ENCODE measurements around the gene INPP4B. TPM values are rescaled to one million over a fixed set of nuclear protein-coding genes. Genes with fewer than 3 reads are reported as not detected.
A peak's percentile ranks its signal among the peaks of the same experiment; 100 is the strongest.

Gene INPP4B
- total and polyA plus RNA-seq, 3 experiments from 2014 or later: 50.3 to 52.6 (median 52.6) TPM

GRCh38 chr4:142554412-142554811, 291.7 kb downstream of the INPP4B start:
- Mint-ChIP-seq H3K27me3 (peaks cover 0 to 2% of the 10 kb centered on the region in 2 donors), H3K9me3 (no peaks in the 10 kb centered on the region), H3K4me1 (peaks cover 5 to 29% (median 12%) of the 10 kb centered on the region in 3 donors), H3K36me3 (peaks cover 0 to 5% (median 0%) of the 10 kb centered on the region in 3 donors), H3K4me3 (no peak overlapping the region), H3K27ac (no peak overlapping the region)
- Histone ChIP-seq H3K36me3 (ENCODE audit: insufficient read depth, low read length) (no peaks in the 10 kb centered on the region), H3K4me1 (ENCODE audit: insufficient read depth, low read length) (peaks cover 58% of the 10 kb centered on the region), H3K9me3 (ENCODE audit: low read length) (no peaks in the 10 kb centered on the region), H3K27me3 (ENCODE audit: insufficient read depth, low read length, poor library complexity, severe bottlenecking) (no peaks in the 10 kb centered on the region), H3K27ac (ENCODE audit: low read depth, low read length) (no peak overlapping the region), H3K4me3 (ENCODE audit: low read length) (no peak overlapping the region)
- ChIA-PET CTCF (no interaction called here), POLR2A (no interaction called here)
- DNase-seq: no peak

- no peaks in the 10 kb centered on the region for H3K9me3 Mint-ChIP-seq
- H3K27ac ChIP-seq (ENCODE audit: low read depth, low read length): no peak overlapping the region
- no peaks in the 10 kb centered on the region for H3K36me3 ChIP-seq (ENCODE audit: insufficient read depth, low read length)
- H3K9me3 ChIP-seq (ENCODE audit: low read length): no peaks in the 10 kb centered on the region
- no peak for DNase-seq
- no peak overlapping the region for H3K4me3 Mint-ChIP-seq
- POLR2A ChIA-PET: no interaction called here
- H3K4me3 ChIP-seq (ENCODE audit: low read length): no peak overlapping the region
- H3K4me1 ChIP-seq (ENCODE audit: insufficient read depth, low read length): peaks cover 50% of the 10 kb centered on the region
- no peaks in the 10 kb centered on the region for H3K27me3 Mint-ChIP-seq
- CTCF ChIA-PET: interaction anchor here (1.2 kb wide), 1 partner anchor 60 kb away, joined by 4 read pairs; no protein-coding TSS in a partner anchor
- H3K4me1 Mint-ChIP-seq: peaks cover 5 to 22% (median 16%) of the 10 kb centered on the region in 3 donors
- no peaks in the 10 kb centered on the region for H3K27me3 ChIP-seq (ENCODE audit: insufficient read depth, low read length, poor library complexity, severe bottlenecking)
- H3K36me3 Mint-ChIP-seq: peaks cover 0 to 5% (median 0%) of the 10 kb centered on the region in 3 donors
- no peak overlapping the region for H3K27ac Mint-ChIP-seq
Measured at GRCh38 chr4:142551517-142552305, 294.4 kb downstream of the INPP4B start.

GRCh38 chr4:142550965-142551364, 295.1 kb downstream of the INPP4B start:
- CTCF ChIA-PET: no interaction called here

GRCh38 chr4:142549726-142550463, 296.2 kb downstream of the INPP4B start:
- Histone ChIP-seq H3K4me3 (ENCODE audit: low read length) (no peak overlapping the region), H3K36me3 (ENCODE audit: insufficient read depth, low read length) (no peaks in the 10 kb centered on the region), H3K4me1 (ENCODE audit: insufficient read depth, low read length) (peaks cover 42% of the 10 kb centered on the region), H3K27me3 (ENCODE audit: insufficient read depth, low read length, poor library complexity, severe bottlenecking) (no peaks in the 10 kb centered on the region), H3K9me3 (ENCODE audit: low read length) (no peaks in the 10 kb centered on the region), H3K27ac (ENCODE audit: low read depth, low read length) (no peak overlapping the region)
- ChIA-PET CTCF (no interaction called here), POLR2A (no interaction called here)
- Mint-ChIP-seq H3K4me3 (no peak overlapping the region), H3K27ac (peak overlapping the region in 1 of 8 donors; percentile 41), H3K4me1 (peaks cover 5 to 16% (median 14%) of the 10 kb centered on the region in 3 donors), H3K27me3 (no peaks in the 10 kb centered on the region), H3K36me3 (peaks cover 0 to 5% (median 3%) of the 10 kb centered on the region in 3 donors), H3K9me3 (no peaks in the 10 kb centered on the region)
- no peak for DNase-seq

More at GRCh38 chr4:142550965-142551364, 295.1 kb downstream of the INPP4B start:
- Histone ChIP-seq H3K27ac (ENCODE audit: low read depth, low read length) (no peak overlapping the region), H3K4me3 (ENCODE audit: low read length) (no peak overlapping the region), H3K27me3 (ENCODE audit: insufficient read depth, low read length, poor library complexity, severe bottlenecking) (no peaks in the 10 kb centered on the region), H3K4me1 (ENCODE audit: insufficient read depth, low read length) (peaks cover 44% of the 10 kb centered on the region), H3K9me3 (ENCODE audit: low read length) (no peaks in the 10 kb centered on the region), H3K36me3 (ENCODE audit: insufficient read depth, low read length) (no peaks in the 10 kb centered on the region)
- Mint-ChIP-seq H3K4me3 (no peak overlapping the region), H3K27ac (no peak overlapping the region), H3K4me1 (peaks cover 5 to 16% (median 16%) of the 10 kb centered on the region in 3 donors), H3K9me3 (no peaks in the 10 kb centered on the region), H3K36me3 (peaks cover 0 to 5% (median 2%) of the 10 kb centered on the region in 3 donors), H3K27me3 (no peaks in the 10 kb centered on the region)
- no peak for DNase-seq
- POLR2A ChIA-PET: no interaction called here

GRCh38 chr4:142549248-142549647, 296.9 kb downstream of the INPP4B start:
- Histone ChIP-seq H3K4me1 (ENCODE audit: insufficient read depth, low read length) (peaks cover 42% of the 10 kb centered on the region), H3K27ac (ENCODE audit: low read depth, low read length) (no peak overlapping the region), H3K4me3 (ENCODE audit: low read length) (no peak overlapping the region), H3K27me3 (ENCODE audit: insufficient read depth, low read length, poor library complexity, severe bottlenecking) (no peaks in the 10 kb centered on the region), H3K9me3 (ENCODE audit: low read length) (no peaks in the 10 kb centered on the region), H3K36me3 (ENCODE audit: insufficient read depth, low read length) (no peaks in the 10 kb centered on the region)
- Mint-ChIP-seq H3K27me3 (no peaks in the 10 kb centered on the region), H3K36me3 (peaks cover 0 to 3% (median 2%) of the 10 kb centered on the region in 3 donors), H3K27ac (no peak overlapping the region), H3K4me1 (peaks cover 5 to 16% (median 14%) of the 10 kb centered on the region in 3 donors), H3K4me3 (no peak overlapping the region), H3K9me3 (no peaks in the 10 kb centered on the region)
- DNase-seq: no peak
- ChIA-PET POLR2A (no interaction called here), CTCF (no interaction called here)

- Histone ChIP-seq H3K4me3 (ENCODE audit: low read length) (no peak overlapping the region), H3K4me1 (ENCODE audit: insufficient read depth, low read length) (peaks cover 46% of the 10 kb centered on the region), H3K27ac (ENCODE audit: low read depth, low read length) (no peak overlapping the region), H3K27me3 (ENCODE audit: insufficient read depth, low read length, poor library complexity, severe bottlenecking) (no peaks in the 10 kb centered on the region), H3K9me3 (ENCODE audit: low read length) (no peaks in the 10 kb centered on the region), H3K36me3 (ENCODE audit: insufficient read depth, low read length) (no peaks in the 10 kb centered on the region)
- no peaks in the 10 kb centered on the region for H3K9me3 Mint-ChIP-seq
- peaks cover 5 to 19% (median 16%) of the 10 kb centered on the region in 3 donors for H3K4me1 Mint-ChIP-seq
- H3K27me3 Mint-ChIP-seq: no peaks in the 10 kb centered on the region
- H3K4me3 Mint-ChIP-seq: no peak overlapping the region
- DNase-seq: no peak
- H3K27ac Mint-ChIP-seq: no peak overlapping the region
- peaks cover 0 to 3% (median 0%) of the 10 kb centered on the region in 3 donors for H3K36me3 Mint-ChIP-seq
- ChIA-PET POLR2A (no interaction called here), CTCF (no interaction called here)
Measured at GRCh38 chr4:142548491-142548890, 297.6 kb downstream of the INPP4B start.

GRCh38 chr4:142547974-142548373, 298.1 kb downstream of the INPP4B start:
- Mint-ChIP-seq H3K27ac (no peak overlapping the region), H3K9me3 (no peaks in the 10 kb centered on the region), H3K36me3 (peaks cover 0 to 3% (median 0%) of the 10 kb centered on the region in 3 donors), H3K27me3 (no peaks in the 10 kb centered on the region), H3K4me3 (no peak overlapping the region), H3K4me1 (peaks cover 2 to 16% (median 14%) of the 10 kb centered on the region in 3 donors)
- no peak overlapping the region for H3K4me3 ChIP-seq (ENCODE audit: low read length)
- H3K36me3 ChIP-seq (ENCODE audit: insufficient read depth, low read length): no peaks in the 10 kb centered on the region
- peaks cover 43% of the 10 kb centered on the region for H3K4me1 ChIP-seq (ENCODE audit: insufficient read depth, low read length)
- POLR2A ChIA-PET: no interaction called here
- no peaks in the 10 kb centered on the region for H3K27me3 ChIP-seq (ENCODE audit: insufficient read depth, low read length, poor library complexity, severe bottlenecking)
- CTCF ChIA-PET: no interaction called here
- no peak overlapping the region for H3K27ac ChIP-seq (ENCODE audit: low read depth, low read length)
- H3K9me3 ChIP-seq (ENCODE audit: low read length): no peaks in the 10 kb centered on the region
- no peak for DNase-seq

GRCh38 chr4:142544594-142544993, 301.5 kb downstream of the INPP4B start:
- peaks cover 0 to 6% (median 6%) of the 10 kb centered on the region in 3 donors for H3K4me1 Mint-ChIP-seq
- Histone ChIP-seq H3K27me3 (ENCODE audit: insufficient read depth, low read length, poor library complexity, severe bottlenecking) (no peaks in the 10 kb centered on the region), H3K36me3 (ENCODE audit: insufficient read depth, low read length) (no peaks in the 10 kb centered on the region), H3K4me3 (ENCODE audit: low read length) (no peak overlapping the region), H3K27ac (ENCODE audit: low read depth, low read length) (no peak overlapping the region), H3K4me1 (ENCODE audit: insufficient read depth, low read length) (peaks cover 31% of the 10 kb centered on the region), H3K9me3 (ENCODE audit: low read length) (no peaks in the 10 kb centered on the region)
- no peak overlapping the region for H3K4me3 Mint-ChIP-seq
- DNase-seq: no peak
- H3K27me3 Mint-ChIP-seq: no peaks in the 10 kb centered on the region
- H3K27ac Mint-ChIP-seq: no peak overlapping the region
- no peaks in the 10 kb centered on the region for H3K9me3 Mint-ChIP-seq
- H3K36me3 Mint-ChIP-seq: peaks cover 0 to 3% (median 0%) of the 10 kb centered on the region in 3 donors
- CTCF ChIA-PET: no interaction called here
- POLR2A ChIA-PET: no interaction called here
